OCI-LY7 (cell line): ENCODE measurements around the gene TELO2. TPM values are rescaled to one million over a fixed set of nuclear protein-coding genes. Genes with fewer than 3 reads are reported as not detected.

Source experiments
- BruUV-seq: library from RNA; stranded (reverse); fragments of 400-500 nt; replicated peaks from 2 replicates; lab custom pipeline; 2021; lab: Mats Ljungman, UMichigan
- CTCF ChIA-PET: fragments of 300-600 bp; sonication (Branson Sonifier 250); formaldehyde crosslinking; loops from one replicate; lab custom pipeline; 2022; ENCODE audit warnings: antibody characterized with exemption; ENCODE audit not compliant: unreplicated experiment; lab: Charles Lee
- POLR2A ChIA-PET: fragments of 300-600 bp; sonication (Branson Sonifier 250); formaldehyde crosslinking; loops from one replicate; lab custom pipeline; 2022; ENCODE audit warnings: antibody characterized with exemption; lab: Charles Lee
- DNase-seq: peaks from one replicate; pipeline ENCODE4 v3.0.0-alpha.2; 2015; ENCODE audit warnings: low spot score
- H2AFZ ChIP-seq: fragments of 200-600 bp; sonication (generic), shearing (Covaris generic); 2 replicates; pipeline ENCODE4 v1.6.1; 2014; ENCODE audit warnings: mild to moderate bottlenecking, antibody characterized with exemption, low read length, moderate library complexity
- H3K27ac ChIP-seq: fragments of 200-600 bp; sonication (generic); 2 replicates; pipeline ENCODE4 v1.5.1; 2014; ENCODE audit warnings: mixed run types, low read depth, mild to moderate bottlenecking, moderate library complexity, low read length, inconsistent platforms; ENCODE audit not compliant: poor library complexity, severe bottlenecking
- H3K36me3 ChIP-seq: fragments of 200-600 bp; sonication (generic); 2 replicates; pipeline ENCODE4 v1.6.1; 2014; ENCODE audit warnings: mild to moderate bottlenecking, antibody characterized with exemption, low read length, moderate library complexity, mixed read lengths; ENCODE audit not compliant: insufficient read depth
- H3K4me1 ChIP-seq: fragments of 200-600 bp; sonication (generic); 2 replicates; pipeline ENCODE4 v1.5.1; 2014; ENCODE audit warnings: mild to moderate bottlenecking, low read length; ENCODE audit not compliant: insufficient read depth, poor library complexity, severe bottlenecking
- H3K4me2 ChIP-seq: fragments of 200-600 bp; sonication (generic); 2 replicates; pipeline ENCODE4 v1.6.1; 2014; ENCODE audit warnings: mild to moderate bottlenecking, low read length
- H3K4me3 ChIP-seq: fragments of 200-600 bp; sonication (generic); 2 replicates; pipeline ENCODE4 v1.5.1; 2014; ENCODE audit warnings: mild to moderate bottlenecking, low read depth, low read length; ENCODE audit not compliant: poor library complexity, severe bottlenecking
- H3K79me2 ChIP-seq: fragments of 200-600 bp; sonication (generic); 2 replicates; pipeline ENCODE4 v1.6.1; 2016; ENCODE audit warnings: low read depth, mild to moderate bottlenecking, low read length, moderate library complexity, mixed read lengths; ENCODE audit not compliant: insufficient read depth
- H3K9me2 ChIP-seq: fragments of 200-600 bp; sonication (generic); 2 replicates; pipeline ENCODE4 v1.6.1; 2016; ENCODE audit warnings: mild to moderate bottlenecking, low read length, mixed read lengths; ENCODE audit not compliant: insufficient read depth
- H3K9me3 ChIP-seq: fragments of 200-600 bp; sonication (generic); 2 replicates; pipeline ENCODE4 v1.6.1; 2014; ENCODE audit warnings: mild to moderate bottlenecking, mixed run types, low read length, mixed read lengths
- H4K20me1 ChIP-seq: fragments of 200-600 bp; sonication (generic); 2 replicates; pipeline ENCODE4 v1.6.1; 2014; ENCODE audit warnings: mild to moderate bottlenecking, antibody characterized with exemption, low read length, moderate library complexity, mixed read lengths; ENCODE audit not compliant: insufficient read depth
- EZH2phosphoT487 ChIP-seq: fragments of 200-600 bp; sonication (generic); IDR thresholded peaks from 2 replicates; pipeline ENCODE4 v1.6.1; 2018; ENCODE audit warnings: low read depth, borderline replicate concordance, mild to moderate bottlenecking, mixed run types, antibody characterized with exemption, low read length, moderate library complexity, mixed read lengths
- intact Hi-C: fragments of 100-400 bp; cut with micrococcal nuclease; formaldehyde crosslinking; loops from one replicate; pipeline ENCODE4 v1.10.0; 2022; ENCODE audit not compliant: unreplicated experiment
- total RNA-seq, 2 experiments: library from RNA; depleted of rRNA in 1 of 2; stranded (reverse); fragments of >200 nt in 1 of 2; shearing (Covaris generic) in 1 of 2; gene quantifications; 2 replicates each; pipeline ENCODE4 v1.2.3, GENCODE V29; 2014 to 2022
- TF ChIP-seq, protein P1 (sequence below): fragments of 200-600 bp; sonication (generic); conservative IDR thresholded peaks from 2 replicates; pipeline ENCODE4 v1.5.1; 2014; ENCODE audit warnings: mild to moderate bottlenecking, antibody characterized with exemption, low read length, moderate library complexity, mixed read lengths

Gene TELO2
- total RNA-seq, 2 experiments from 2014 or later, result 58.2 to 70.1 TPM

DNA sequence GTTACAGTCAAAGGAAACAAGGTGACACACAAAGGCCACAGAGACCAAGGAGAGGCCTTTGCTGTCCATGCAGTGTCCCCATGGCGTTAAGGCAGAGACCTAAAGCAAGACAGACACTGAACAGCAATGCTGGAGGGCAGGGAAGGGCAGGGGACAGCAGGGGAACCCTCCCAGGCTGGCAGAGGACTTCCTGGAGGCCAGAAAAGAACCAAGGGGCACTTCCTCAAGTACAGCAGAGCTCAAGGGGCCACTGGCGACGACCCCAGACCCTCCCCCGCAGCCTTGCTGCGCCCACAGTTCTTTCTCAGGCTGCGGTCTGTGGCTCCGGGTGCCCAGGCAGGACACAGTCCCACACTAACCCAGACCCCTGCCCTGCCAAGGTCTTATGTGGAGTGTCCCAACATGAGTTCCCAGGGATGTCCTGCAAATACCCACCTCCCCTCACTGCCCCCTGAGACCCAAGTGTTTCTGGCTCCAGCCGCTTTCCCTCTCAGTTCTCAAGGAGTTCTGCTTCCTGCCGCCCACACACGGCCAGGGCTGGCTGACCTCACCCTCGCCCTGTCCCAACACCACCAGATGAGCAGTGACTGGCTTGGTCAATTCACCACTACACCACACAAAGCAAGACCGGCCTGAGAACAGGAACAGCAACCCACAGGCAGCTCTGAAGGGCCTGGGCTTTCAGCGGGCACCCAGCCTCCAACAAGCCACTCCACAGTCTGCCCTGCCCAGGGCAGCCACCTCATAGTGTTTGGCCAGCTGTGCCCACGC lies 22.5 kb upstream of the TELO2 start:
- H2AFZ ChIP-seq, result no peak overlapping the region
- H4K20me1 ChIP-seq, result no peaks in the 10 kb centered on the region
- H3K9me2 ChIP-seq, result no peaks in the 10 kb centered on the region
- no peak overlapping the region for H3K4me3 ChIP-seq
- no peak overlapping the region for H3K27ac ChIP-seq
- intact Hi-C loops, result no loop called here
- no peaks in the 10 kb centered on the region for H3K36me3 ChIP-seq
- TF ChIP-seq, protein P1, sequence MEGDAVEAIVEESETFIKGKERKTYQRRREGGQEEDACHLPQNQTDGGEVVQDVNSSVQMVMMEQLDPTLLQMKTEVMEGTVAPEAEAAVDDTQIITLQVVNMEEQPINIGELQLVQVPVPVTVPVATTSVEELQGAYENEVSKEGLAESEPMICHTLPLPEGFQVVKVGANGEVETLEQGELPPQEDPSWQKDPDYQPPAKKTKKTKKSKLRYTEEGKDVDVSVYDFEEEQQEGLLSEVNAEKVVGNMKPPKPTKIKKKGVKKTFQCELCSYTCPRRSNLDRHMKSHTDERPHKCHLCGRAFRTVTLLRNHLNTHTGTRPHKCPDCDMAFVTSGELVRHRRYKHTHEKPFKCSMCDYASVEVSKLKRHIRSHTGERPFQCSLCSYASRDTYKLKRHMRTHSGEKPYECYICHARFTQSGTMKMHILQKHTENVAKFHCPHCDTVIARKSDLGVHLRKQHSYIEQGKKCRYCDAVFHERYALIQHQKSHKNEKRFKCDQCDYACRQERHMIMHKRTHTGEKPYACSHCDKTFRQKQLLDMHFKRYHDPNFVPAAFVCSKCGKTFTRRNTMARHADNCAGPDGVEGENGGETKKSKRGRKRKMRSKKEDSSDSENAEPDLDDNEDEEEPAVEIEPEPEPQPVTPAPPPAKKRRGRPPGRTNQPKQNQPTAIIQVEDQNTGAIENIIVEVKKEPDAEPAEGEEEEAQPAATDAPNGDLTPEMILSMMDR, result no peak
- no peak for TF ChIP-seq EZH2phosphoT487
- DNase-seq, result no peak
- POLR2A ChIA-PET, result no interaction called here
- H3K4me1 ChIP-seq, result peaks cover 11% of the 10 kb centered on the region
- CTCF ChIA-PET, result interaction anchor here (0.6 kb wide), 1 partner anchor 257 kb away, joined by 3 read pairs; no protein-coding TSS in a partner anchor
- no peaks in the 10 kb centered on the region for H3K9me3 ChIP-seq
- H3K4me2 ChIP-seq, result no peak overlapping the region
- no TSS peak for BruUV-seq
- H3K79me2 ChIP-seq, result peaks cover 10% of the 10 kb centered on the region; the same call in 1 of the 2 replicates

DNA sequence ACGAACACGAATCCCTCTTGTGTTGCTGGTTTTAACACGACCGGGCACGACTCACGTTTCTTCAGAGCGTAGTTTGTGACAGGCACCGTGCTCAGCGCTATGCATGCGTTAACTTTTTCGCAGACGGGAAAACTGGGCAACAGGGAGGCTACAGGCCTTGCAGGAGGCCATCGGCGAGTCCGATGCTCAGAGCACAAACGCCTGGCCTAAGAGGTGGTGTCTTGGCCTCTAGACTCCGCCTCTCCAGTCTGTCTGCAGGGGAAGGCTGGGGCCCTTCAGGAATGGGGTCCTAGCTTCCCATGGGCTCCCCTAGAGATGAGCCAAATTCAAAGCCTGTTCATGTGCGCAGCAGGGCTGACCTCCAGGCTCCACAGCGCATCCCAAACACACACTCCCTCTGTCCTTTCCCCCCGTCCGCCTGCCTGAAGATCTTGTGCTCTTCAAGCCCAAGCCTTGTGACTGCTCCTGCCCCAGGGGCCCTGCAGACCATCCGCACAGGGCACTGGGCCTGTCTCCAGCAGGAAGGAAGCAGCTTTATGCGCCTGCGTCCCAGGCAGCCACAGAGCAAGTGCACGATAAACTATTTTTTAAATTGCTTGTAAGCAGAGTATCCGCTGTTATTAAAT lies 21.5 kb upstream of the TELO2 start:
- H3K4me1 ChIP-seq, result peaks cover 15% of the 10 kb centered on the region
- intact Hi-C loops, result no loop called here
- H2AFZ ChIP-seq, result no peak overlapping the region

More for the DNA sequence above, 21.5 kb upstream of the TELO2 start:
- no peaks in the 10 kb centered on the region for H3K36me3 ChIP-seq
- no peak overlapping the region for H3K4me2 ChIP-seq
- BruUV-seq, result no TSS peak
- H3K4me3 ChIP-seq, result no peak overlapping the region
- no peak overlapping the region for H3K27ac ChIP-seq
- H3K9me2 ChIP-seq, result no peaks in the 10 kb centered on the region
- H3K9me3 ChIP-seq, result no peaks in the 10 kb centered on the region
- ChIA-PET POLR2A (no interaction called here), CTCF (no interaction called here)
- H3K79me2 ChIP-seq, result peaks cover 10% of the 10 kb centered on the region; the same call in 1 of the 2 replicates
- no peak for DNase-seq
- no peaks in the 10 kb centered on the region for H4K20me1 ChIP-seq
- TF ChIP-seq, protein P1, result no peak
- TF ChIP-seq EZH2phosphoT487, result no peak
